ENCODE data around the gene EPOP. TPM values are rescaled to one million over a fixed set of nuclear protein-coding genes. Genes with fewer than 3 reads are reported as not detected.
A peak's percentile ranks its signal among the peaks of the same experiment; 100 is the strongest.

The EPOP gene
- total RNA-seq, 1 experiment from 2014 or later = 37.9 TPM

DNA sequence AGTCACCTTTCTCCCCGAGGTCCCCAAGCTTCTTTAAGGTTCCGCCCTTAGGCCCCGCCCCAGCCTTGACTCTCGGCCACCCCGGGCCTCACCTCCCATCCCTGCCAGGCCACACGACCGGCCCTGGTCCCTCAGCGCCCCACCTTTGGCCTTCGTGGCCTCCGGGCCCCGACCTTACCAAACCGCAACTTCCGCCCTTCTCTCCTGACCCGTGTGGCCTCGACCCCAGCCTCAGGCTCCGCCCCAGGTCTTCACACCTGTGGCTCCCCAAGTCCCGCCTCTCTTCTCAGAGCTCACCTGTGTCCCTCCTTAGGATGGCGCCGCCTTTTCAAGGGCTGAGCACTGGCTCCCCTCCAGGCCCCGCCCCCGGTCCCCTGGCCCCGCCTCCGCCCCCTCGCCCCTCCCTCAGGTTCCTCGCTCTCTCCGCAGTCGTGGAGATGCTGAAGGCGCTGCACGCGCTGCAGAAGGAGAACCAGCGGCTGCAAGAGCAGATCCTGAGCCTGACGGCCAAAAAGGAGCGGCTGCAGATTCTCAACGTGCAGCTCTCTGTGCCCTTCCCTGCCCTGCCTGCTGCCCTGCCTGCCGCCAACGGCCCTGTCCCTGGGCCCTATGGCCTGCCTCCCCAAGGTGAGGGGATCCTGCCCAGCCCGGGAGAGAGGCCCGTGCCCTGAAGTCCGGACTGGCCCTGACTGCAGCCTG lies 45.3 kb upstream of the EPOP start:
- Histone ChIP-seq H3K27ac (ENCODE audit: low read depth, low read length) (no peak overlapping the region; the same call in 1 of the 2 replicates), H3K4me1 (ENCODE audit: control insufficient read depth in 1 of 2, insufficient read depth in 2 of 2, low read length in 2 of 2) (peaks cover 5 to 24% of the 10 kb centered on the region in 2 experiments), H3K9me2 (ENCODE audit: insufficient read depth) (no peaks in the 10 kb centered on the region), H3K9ac (ENCODE audit: low read length) (no peak overlapping the region), H3K4me2 (ENCODE audit: low read length) (no peak overlapping the region), H3K79me2 (ENCODE audit: insufficient read depth, low read length) (no peaks in the 10 kb centered on the region), H4K20me1 (ENCODE audit: insufficient read depth) (no peaks in the 10 kb centered on the region), H3K27me3 (ENCODE audit: insufficient read depth, low read length) (no peaks in the 10 kb centered on the region), H3K4me3 (replicated peaks in 1 of 2; ENCODE audit: low read depth in 1 of 2, low read length in 2 of 2) (no peak overlapping the region), H3K36me3 (ENCODE audit: control insufficient read depth in 1 of 2, insufficient read depth in 2 of 2, low read length in 2 of 2) (peaks cover 15 to 17% of the 10 kb centered on the region in 2 experiments), H2AFZ (ENCODE audit: low read depth, low read length, poor library complexity, severe bottlenecking) (no peak overlapping the region), H3K9me3 (ENCODE audit: control insufficient read depth in 1 of 2, insufficient read depth in 1 of 2, low read depth in 1 of 2, low read length in 2 of 2) (no peaks in the 10 kb centered on the region)
- ChIA-PET RAD21 (ENCODE audit: low non-redundant PET in 1 of 2, low total read pairs in 2 of 2, uncharacterized antibody in 2 of 2, unreplicated experiment in 2 of 2) (no interaction called here), CTCF (no interaction called here), POLR2A (interaction anchor here (0.5 kb wide), 1 partner anchor 20 kb away, joined by 3 read pairs; no protein-coding TSS in a partner anchor)
- ATAC-seq (peak; percentile 23; the same call in 1 of the 2 replicates), DNase-seq (ENCODE audit: low read depth, low spot score) (no peak)
- no TSS peak for BruUV-seq (replicated peaks)
- intact Hi-C loops (cut with micrococcal nuclease) = no loop called here
- TF ChIP-seq TCF7L2 (IDR thresholded peaks at IDR 0.05; ENCODE audit: borderline replicate concordance, extremely low read depth, insufficient read depth, insufficient read length) (no peak), CBX3 (IDR thresholded peaks at IDR 0.05; ENCODE audit: low read depth) (no peak), EGR1 (IDR thresholded peaks at IDR 0.05; ENCODE audit: low read depth) (no peak), POLR2A (IDR thresholded peaks at IDR 0.05; ENCODE audit: borderline replicate concordance, extremely low read depth, insufficient read depth, insufficient read length) (no peak), POLR2AphosphoS5 (IDR thresholded peaks at IDR 0.05; ENCODE audit: low read depth, low read length) (no peak), EZH2phosphoT487 (IDR thresholded peaks at IDR 0.05; ENCODE audit: borderline replicate concordance) (no peak)
- TF ChIP-seq, protein P1, sequence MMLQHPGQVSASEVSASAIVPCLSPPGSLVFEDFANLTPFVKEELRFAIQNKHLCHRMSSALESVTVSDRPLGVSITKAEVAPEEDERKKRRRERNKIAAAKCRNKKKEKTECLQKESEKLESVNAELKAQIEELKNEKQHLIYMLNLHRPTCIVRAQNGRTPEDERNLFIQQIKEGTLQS (IDR thresholded peaks at IDR 0.05) = no peak

DNA sequence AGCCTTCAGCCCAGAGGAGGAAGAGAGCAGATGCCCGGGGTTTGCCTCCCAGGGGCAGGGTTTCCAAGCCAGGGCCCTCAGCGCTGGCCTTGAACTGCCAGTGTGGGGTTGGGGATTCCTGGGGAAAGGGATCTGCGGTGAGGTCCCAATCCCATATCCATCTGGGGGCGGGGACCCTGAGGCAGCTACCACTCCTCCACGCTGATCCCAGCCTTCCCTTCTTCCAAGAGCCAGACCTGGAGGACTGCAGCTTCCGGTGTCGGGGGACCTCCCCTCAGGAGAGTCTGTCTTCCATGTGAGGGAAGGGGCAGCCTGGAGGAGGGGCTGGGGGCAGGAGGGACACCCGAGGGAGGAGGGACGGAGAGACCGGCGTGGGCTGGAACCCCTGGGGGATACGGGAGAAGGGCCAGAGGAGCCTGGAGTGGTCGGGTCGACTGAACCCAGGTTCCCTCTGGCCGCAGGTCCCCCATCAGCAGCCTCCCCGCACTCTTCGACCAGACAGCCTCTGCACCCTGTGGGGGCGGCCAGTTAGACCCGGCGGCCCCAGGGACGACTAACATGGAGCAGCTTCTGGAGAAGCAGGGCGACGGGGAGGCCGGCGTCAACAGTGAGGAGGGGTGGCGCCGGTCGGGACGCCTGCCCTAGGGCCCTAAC lies 44.7 kb upstream of the EPOP start:
- Histone ChIP-seq H3K79me2 (ENCODE audit: insufficient read depth, low read length) (no peaks in the 10 kb centered on the region), H3K4me1 (ENCODE audit: control insufficient read depth in 1 of 2, insufficient read depth in 2 of 2, low read length in 2 of 2) (peaks cover 5 to 24% of the 10 kb centered on the region in 2 experiments), H4K20me1 (ENCODE audit: insufficient read depth) (no peaks in the 10 kb centered on the region), H3K9me2 (ENCODE audit: insufficient read depth) (no peaks in the 10 kb centered on the region), H3K27ac (ENCODE audit: low read depth, low read length) (peak overlapping the region; percentile 46), H3K4me3 (replicated peaks in 1 of 2; ENCODE audit: low read depth in 1 of 2, low read length in 2 of 2) (no peak overlapping the region; a peak in 1 of 4 replicates), H3K36me3 (ENCODE audit: control insufficient read depth in 1 of 2, insufficient read depth in 2 of 2, low read length in 2 of 2) (peaks cover 14 to 15% of the 10 kb centered on the region in 2 experiments), H3K9ac (ENCODE audit: low read length) (peak overlapping the region; percentile 10), H3K4me2 (ENCODE audit: low read length) (peak overlapping the region; percentile 43), H3K27me3 (ENCODE audit: insufficient read depth, low read length) (no peaks in the 10 kb centered on the region), H3K9me3 (ENCODE audit: control insufficient read depth in 1 of 2, insufficient read depth in 1 of 2, low read depth in 1 of 2, low read length in 2 of 2) (no peaks in the 10 kb centered on the region), H2AFZ (ENCODE audit: low read depth, low read length, poor library complexity, severe bottlenecking) (no peak overlapping the region)
- ATAC-seq = no peak
- RAD21 ChIA-PET (ENCODE audit: low non-redundant PET in 1 of 2, low total read pairs in 2 of 2, uncharacterized antibody in 2 of 2, unreplicated experiment in 2 of 2) = no interaction called here
- POLR2A ChIA-PET = no interaction called here
- TF ChIP-seq EZH2 (IDR thresholded peaks at IDR 0.05) (no peak), JUND (IDR thresholded peaks at IDR 0.05) (no peak)
- CTCF ChIA-PET = interaction anchor here (0.7 to 1.2 kb wide), 4 partner anchors 8 to 22 kb away, joined by 4 read pairs; no protein-coding TSS in a partner anchor
- no TSS peak for BruUV-seq (replicated peaks)
- DNase-seq (ENCODE audit: low read depth, low spot score) = no peak
- intact Hi-C loops (cut with micrococcal nuclease) = no loop called here
